Gastrocnemius medialis (tissue), 4 donors: ENCODE measurements around the gene PTPRT.

Source experiments
- CTCF ChIP-seq, 5 experiments: fragments of 450-650 bp in 3 of 5; fragments of 200-600 bp in 2 of 5; sonication (generic) in 2 of 5; IDR thresholded peaks in 4 of 5; conservative IDR thresholded peaks in 1 of 5; 1 replicate in 4 of 5; 2 replicates in 1 of 5; pipeline ENCODE4 v1.5.1; 2016 to 2019; ENCODE audit warnings: antibody characterized with exemption in 5 of 5, mild to moderate bottlenecking in 3 of 5, moderate library complexity in 3 of 5
- POLR2A ChIP-seq, 2 donors: fragments of 450-650 bp; IDR thresholded peaks; one replicate each; pipeline ENCODE4 v1.6.1; 2017; ENCODE audit warnings: antibody characterized with exemption in 2 of 2, mild to moderate bottlenecking in 2 of 2, moderate library complexity in 2 of 2

GRCh38 chr20:42027746-42028268 is 1161.9 kb downstream of the PTPRT start:
- no peak for TF ChIP-seq CTCF (IDR thresholded peaks at IDR 0.05 in 4 of 5, conservative IDR thresholded peaks at IDR 0.05 in 1 of 5)
- no peak for TF ChIP-seq POLR2A (IDR thresholded peaks at IDR 0.05)
